Sigmoid colon (tissue), 7 donors: ENCODE measurements around the gene SP2. TPM values are rescaled to one million over a fixed set of nuclear protein-coding genes. Genes with fewer than 3 reads are reported as not detected.
"Not testable (repeated sequence)": the region's sequence is repeated elsewhere in the genome, so short reads cannot be mapped to it uniquely, and the experiment has no call there.

Experiments used
- DNase-seq: peaks from one replicate; pipeline ENCODE4 v3.0.0-alpha.2; 2019
- H3K27ac ChIP-seq, 4 donors: fragments of 200-600 bp; sonication (generic); one replicate each; pipeline ENCODE4 v1.5.1; 2016 to 2019; ENCODE audit warnings: mild to moderate bottlenecking in 1 of 4
- H3K27me3 ChIP-seq, 3 donors: fragments of 200-600 bp; sonication (generic); one replicate each; pipeline ENCODE4 v1.5.1; 2019; ENCODE audit warnings: mild to moderate bottlenecking in 1 of 3
- H3K36me3 ChIP-seq, 4 donors: fragments of 200-600 bp; sonication (generic); one replicate each; pipeline ENCODE4 v1.5.1; 2016 to 2019
- H3K4me1 ChIP-seq, 4 donors: fragments of 200-600 bp; sonication (generic); one replicate each; pipeline ENCODE4 v1.5.1; 2017 to 2019
- H3K4me3 ChIP-seq, 4 donors: fragments of 200-600 bp; sonication (generic); one replicate each; pipeline ENCODE4 v1.5.1; 2017 to 2019; ENCODE audit warnings: mild to moderate bottlenecking in 2 of 4, moderate library complexity in 1 of 4
- H3K9me3 ChIP-seq, 4 donors: fragments of 200-600 bp in 3 of 4; sonication (generic) in 3 of 4; one replicate each; pipeline versions ENCODE4 v1.5.1 to v1.6.1; 2013 to 2019
- CTCF ChIP-seq, 4 experiments: fragments of 450-650 bp in 3 of 4; fragments of 200-600 bp in 1 of 4; IDR thresholded peaks; one replicate each; pipeline ENCODE4 v1.5.1; 2016 to 2019; ENCODE audit warnings: antibody characterized with exemption in 4 of 4, mild to moderate bottlenecking in 3 of 4, moderate library complexity in 2 of 4
- EP300 ChIP-seq, 4 donors: sonication (generic); formaldehyde crosslinking; IDR thresholded peaks; one replicate each; pipeline ENCODE4 v1.6.1; 2017; ENCODE audit warnings: antibody characterized with exemption in 4 of 4
- POLR2A ChIP-seq, 2 donors: fragments of 450-650 bp; IDR thresholded peaks; one replicate each; pipeline ENCODE4 v1.6.1; 2016; ENCODE audit warnings: antibody characterized with exemption in 2 of 2, mild to moderate bottlenecking in 2 of 2, moderate library complexity in 2 of 2
- POLR2AphosphoS5 ChIP-seq, 4 donors: sonication (generic); formaldehyde crosslinking; IDR thresholded peaks; one replicate each; pipeline ENCODE4 v1.6.1; 2017; ENCODE audit warnings: antibody characterized with exemption in 4 of 4
- WGBS, 2 donors: extraction: QIAGEN DNeasy Blood & Tissue Kit; methylation state at CpG; one replicate each; pipeline ENCODE4 v1.1.7; 2013; 5-methylcytosine and 5-hydroxymethylcytosine counted together
- intact Hi-C: fragments of 100-400 bp; cut with DNase I; formaldehyde crosslinking; loops from one replicate; pipeline ENCODE4 v1.15.1; 2023
- polyA plus RNA-seq, 3 donors: library from polyadenylated mRNA; stranded (reverse); fragments of 200-250 nt; gene quantifications; one replicate each; pipeline ENCODE4 v1.2.3, GENCODE V29; 2013
- total RNA-seq, 4 donors: library from RNA; depleted of rRNA; stranded (reverse); fragments of >200 nt; gene quantifications; one replicate each; pipeline ENCODE4 v1.1.0, GENCODE V29; 2016
- donor health status: healthy with polysubstance abuse.
- donor health status: Bipolar disorder and iron deficiency.
- donor health status: healthy.

SP2 gene
- total and polyA plus RNA-seq, 7 donors = 3.0 to 19.2 (median 8.3) TPM

GRCh38 chr17:47918006-47918405 lies 22.0 kb downstream of the SP2 start:
- WGBS, 2 donors = 48 to 69% methylated on average over 2 of the region's 2 CpGs
- no peaks in the 10 kb centered on the region for H3K9me3 ChIP-seq
- peak overlapping the region in 1 of 4 donors; percentile 7 for H3K27ac ChIP-seq
- no peak for DNase-seq
- H3K36me3 ChIP-seq = peaks cover 0 to 21% (median 4%) of the 10 kb centered on the region in 4 donors
- TF ChIP-seq EP300 (IDR thresholded peaks at IDR 0.05) (no peak), POLR2A (IDR thresholded peaks at IDR 0.05) (no peak), POLR2AphosphoS5 (IDR thresholded peaks at IDR 0.05) (no peak), CTCF (IDR thresholded peaks at IDR 0.05) (no peak)
- intact Hi-C loops = no loop called here
- peaks cover 0 to 16% (median 3%) of the 10 kb centered on the region in 4 donors for H3K4me1 ChIP-seq
- H3K4me3 ChIP-seq = no peak overlapping the region
- no peaks in the 10 kb centered on the region for H3K27me3 ChIP-seq

- H3K27me3 ChIP-seq = no peaks in the 10 kb centered on the region
- TF ChIP-seq EP300 (IDR thresholded peaks at IDR 0.05) (no peak), POLR2A (IDR thresholded peaks at IDR 0.05) (no peak), CTCF (IDR thresholded peaks at IDR 0.05) (no peak), POLR2AphosphoS5 (IDR thresholded peaks at IDR 0.05) (no peak)
- H3K9me3 ChIP-seq = no peaks in the 10 kb centered on the region
- intact Hi-C loops = no loop called here
- H3K4me3 ChIP-seq = no peak overlapping the region
- 95 to 96% methylated on average over 2 of the region's 2 CpGs for WGBS, 2 donors
- H3K27ac ChIP-seq = no peak overlapping the region
- H3K4me1 ChIP-seq = peaks cover 0 to 16% (median 3%) of the 10 kb centered on the region in 4 donors
- peaks cover 0 to 31% (median 12%) of the 10 kb centered on the region in 4 donors for H3K36me3 ChIP-seq
- DNase-seq = no peak
Measured at GRCh38 chr17:47918991-47919390, 23.0 kb downstream of the SP2 start.

- DNase-seq, H3K9me3 ChIP-seq, intact Hi-C loops, H3K4me3 ChIP-seq, H3K27ac ChIP-seq, H3K27me3 ChIP-seq: not testable (repeated sequence)
- peaks cover 0 to 15% (median 3%) of the 10 kb centered on the region in 4 donors for H3K4me1 ChIP-seq
- 92 to 95% methylated on average over 14 of the region's 14 CpGs for WGBS, 2 donors
- H3K36me3 ChIP-seq = peaks cover 3 to 40% (median 16%) of the 10 kb centered on the region in 4 donors
Measured at GRCh38 chr17:47919889-47920288, 23.9 kb downstream of the SP2 start.

GRCh38 chr17:47924785-47925677 lies 29.0 kb downstream of the SP2 start:
- Histone ChIP-seq H3K36me3 (peaks cover 11 to 64% (median 33%) of the 10 kb centered on the region in 4 donors), H3K9me3 (no peaks in the 10 kb centered on the region), H3K27me3 (no peaks in the 10 kb centered on the region), H3K4me3 (no peak overlapping the region), H3K4me1 (no peaks in the 10 kb centered on the region), H3K27ac (no peak overlapping the region)
- intact Hi-C loops = no loop called here
- DNase-seq = no peak
- WGBS, 2 donors = 93 to 95% methylated on average over 23 of the region's 23 CpGs
- TF ChIP-seq EP300 (IDR thresholded peaks at IDR 0.05) = no peak
- TF ChIP-seq CTCF (IDR thresholded peaks at IDR 0.05) = no peak
- no peak for TF ChIP-seq POLR2AphosphoS5 (IDR thresholded peaks at IDR 0.05)
- TF ChIP-seq POLR2A (IDR thresholded peaks at IDR 0.05) = no peak

- 92 to 96% methylated on average over 3 of the region's 3 CpGs for WGBS, 2 donors
- no peak for DNase-seq
- H3K9me3 ChIP-seq = no peaks in the 10 kb centered on the region
- peaks cover 11 to 69% (median 33%) of the 10 kb centered on the region in 4 donors for H3K36me3 ChIP-seq
- H3K4me1 ChIP-seq = no peaks in the 10 kb centered on the region
- no peak overlapping the region for H3K27ac ChIP-seq
- H3K27me3 ChIP-seq = no peaks in the 10 kb centered on the region
- intact Hi-C loops = no loop called here
- TF ChIP-seq POLR2AphosphoS5 (IDR thresholded peaks at IDR 0.05) = no peak
- no peak for TF ChIP-seq EP300 (IDR thresholded peaks at IDR 0.05)
- no peak for TF ChIP-seq CTCF (IDR thresholded peaks at IDR 0.05)
- no peak for TF ChIP-seq POLR2A (IDR thresholded peaks at IDR 0.05)
- H3K4me3 ChIP-seq = no peak overlapping the region
Measured at GRCh38 chr17:47925678-47925988, 29.6 kb downstream of the SP2 start.
